ENCODE results near the gene NCBP1. TPM values are rescaled to one million over a fixed set of nuclear protein-coding genes. Genes with fewer than 3 reads are reported as not detected.

Gene NCBP1
- total RNA-seq, 1 donor from 2014 or later, result 30.6 TPM

DNA sequence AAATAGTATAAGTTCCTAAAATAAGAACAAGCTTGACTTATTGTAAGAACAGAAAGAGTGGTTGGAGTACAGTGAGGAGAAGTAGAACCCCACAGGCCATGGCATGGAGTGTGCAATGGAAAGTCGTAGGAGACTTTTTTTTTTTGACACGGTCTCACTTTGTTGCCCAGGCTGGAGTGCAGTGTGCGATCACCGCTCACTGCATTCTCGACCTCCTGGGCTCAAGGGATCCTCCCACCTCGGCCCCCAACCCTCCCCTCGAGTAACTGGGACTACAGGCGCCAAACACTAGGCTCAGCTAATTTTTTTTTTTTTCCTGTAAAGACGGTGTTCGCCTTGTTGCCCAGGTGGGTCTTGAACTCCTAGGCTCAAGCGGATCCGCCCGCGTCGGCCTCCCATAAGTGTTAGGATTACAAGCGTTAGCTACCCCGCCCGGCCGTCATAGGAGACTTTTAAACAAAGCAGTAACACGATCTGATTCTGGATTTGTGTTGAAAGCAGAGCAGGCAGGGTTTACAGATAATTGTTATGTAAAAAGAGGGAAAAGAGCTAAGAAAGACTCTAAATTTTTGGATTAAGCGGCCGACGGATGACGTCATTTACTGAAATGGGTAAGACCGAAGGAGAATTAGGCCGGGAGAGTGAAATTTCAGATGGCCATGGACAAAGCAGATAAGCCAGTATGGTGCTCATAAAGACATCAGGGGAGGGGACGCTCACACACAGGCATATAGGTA is 1.2 kb upstream of the NCBP1 start:
- DNase-seq (ENCODE audit: low read depth), result no peak
- TF ChIP-seq, protein P1, sequence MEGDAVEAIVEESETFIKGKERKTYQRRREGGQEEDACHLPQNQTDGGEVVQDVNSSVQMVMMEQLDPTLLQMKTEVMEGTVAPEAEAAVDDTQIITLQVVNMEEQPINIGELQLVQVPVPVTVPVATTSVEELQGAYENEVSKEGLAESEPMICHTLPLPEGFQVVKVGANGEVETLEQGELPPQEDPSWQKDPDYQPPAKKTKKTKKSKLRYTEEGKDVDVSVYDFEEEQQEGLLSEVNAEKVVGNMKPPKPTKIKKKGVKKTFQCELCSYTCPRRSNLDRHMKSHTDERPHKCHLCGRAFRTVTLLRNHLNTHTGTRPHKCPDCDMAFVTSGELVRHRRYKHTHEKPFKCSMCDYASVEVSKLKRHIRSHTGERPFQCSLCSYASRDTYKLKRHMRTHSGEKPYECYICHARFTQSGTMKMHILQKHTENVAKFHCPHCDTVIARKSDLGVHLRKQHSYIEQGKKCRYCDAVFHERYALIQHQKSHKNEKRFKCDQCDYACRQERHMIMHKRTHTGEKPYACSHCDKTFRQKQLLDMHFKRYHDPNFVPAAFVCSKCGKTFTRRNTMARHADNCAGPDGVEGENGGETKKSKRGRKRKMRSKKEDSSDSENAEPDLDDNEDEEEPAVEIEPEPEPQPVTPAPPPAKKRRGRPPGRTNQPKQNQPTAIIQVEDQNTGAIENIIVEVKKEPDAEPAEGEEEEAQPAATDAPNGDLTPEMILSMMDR (IDR thresholded peaks at IDR 0.05; ENCODE audit: insufficient read depth, low read length, poor library complexity, severe bottlenecking), result no peak
- peak overlapping the region; percentile 100 for H3K4me3 ChIP-seq (ENCODE audit: low read depth, low read length)
- H3K36me3 ChIP-seq (ENCODE audit: control insufficient read depth, insufficient read depth, low read length), result no peaks in the 10 kb centered on the region
- no peaks in the 10 kb centered on the region for H3K27me3 ChIP-seq (ENCODE audit: control insufficient read depth, insufficient read depth, low read length)

DNA sequence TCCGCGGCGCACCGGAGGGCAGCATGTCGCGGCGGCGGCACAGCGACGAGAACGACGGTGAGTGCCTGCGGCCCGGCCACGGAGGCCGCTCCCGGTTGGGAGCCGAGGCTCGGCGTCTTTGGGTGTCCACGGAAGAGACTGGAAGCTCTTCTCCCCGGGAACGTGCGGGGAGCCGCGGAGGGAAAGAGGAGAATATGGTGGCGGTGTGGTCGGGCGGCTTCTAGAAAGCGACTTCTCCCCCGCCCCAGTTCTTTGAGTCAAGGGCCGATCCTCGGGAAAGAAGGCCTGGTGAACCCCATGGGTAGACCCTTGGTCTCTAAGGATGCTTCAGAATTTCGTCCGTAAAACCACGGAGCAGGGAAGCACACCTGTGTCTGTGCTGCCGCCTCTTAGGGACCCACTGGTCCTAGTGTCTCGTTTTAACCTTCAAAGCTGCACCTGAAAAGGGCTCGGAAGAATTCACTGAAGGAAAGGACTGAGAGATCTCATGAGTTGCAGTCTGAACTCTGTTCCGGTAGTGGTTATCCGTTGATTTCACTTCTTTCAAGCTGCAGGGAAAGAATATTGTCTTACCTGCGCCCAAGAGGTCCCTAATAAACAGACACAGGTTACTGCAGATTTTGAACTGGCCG is 354 bp downstream of the NCBP1 start:
- no peaks in the 10 kb centered on the region for H3K36me3 ChIP-seq (ENCODE audit: control insufficient read depth, insufficient read depth, low read length)
- no peaks in the 10 kb centered on the region for H3K27me3 ChIP-seq (ENCODE audit: control insufficient read depth, insufficient read depth, low read length)
- peak overlapping the region; percentile 100 for H3K4me3 ChIP-seq (ENCODE audit: low read depth, low read length)
- TF ChIP-seq, protein P1 (IDR thresholded peaks at IDR 0.05; ENCODE audit: insufficient read depth, low read length, poor library complexity, severe bottlenecking), result no peak
- DNase-seq (ENCODE audit: low read depth), result no peak

DNA sequence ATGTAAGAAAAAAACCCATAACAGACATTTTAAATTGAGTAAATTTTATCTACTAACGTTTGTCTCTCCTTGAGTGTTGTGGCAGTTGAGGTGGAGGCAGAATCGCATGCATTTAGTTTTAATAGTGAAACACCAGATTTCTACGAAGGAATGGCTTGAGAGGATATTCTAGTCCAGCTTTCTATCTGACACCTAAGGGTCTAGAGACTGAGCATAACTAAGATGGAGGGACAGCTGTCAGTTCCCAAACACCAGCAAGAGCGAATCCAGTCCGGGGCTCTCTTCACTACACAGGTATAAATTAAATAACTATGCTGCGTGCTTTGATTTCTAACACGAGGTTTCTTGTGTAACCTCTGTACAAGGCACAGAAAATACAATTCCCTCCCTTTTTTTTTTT is 1.4 kb downstream of the NCBP1 start:
- no peak for DNase-seq (ENCODE audit: low read depth)
- no peaks in the 10 kb centered on the region for H3K36me3 ChIP-seq (ENCODE audit: control insufficient read depth, insufficient read depth, low read length)
- TF ChIP-seq, protein P1 (IDR thresholded peaks at IDR 0.05; ENCODE audit: insufficient read depth, low read length, poor library complexity, severe bottlenecking), result no peak
- peak overlapping the region; percentile 100 for H3K4me3 ChIP-seq (ENCODE audit: low read depth, low read length)
- H3K27me3 ChIP-seq (ENCODE audit: control insufficient read depth, insufficient read depth, low read length), result no peaks in the 10 kb centered on the region

DNA sequence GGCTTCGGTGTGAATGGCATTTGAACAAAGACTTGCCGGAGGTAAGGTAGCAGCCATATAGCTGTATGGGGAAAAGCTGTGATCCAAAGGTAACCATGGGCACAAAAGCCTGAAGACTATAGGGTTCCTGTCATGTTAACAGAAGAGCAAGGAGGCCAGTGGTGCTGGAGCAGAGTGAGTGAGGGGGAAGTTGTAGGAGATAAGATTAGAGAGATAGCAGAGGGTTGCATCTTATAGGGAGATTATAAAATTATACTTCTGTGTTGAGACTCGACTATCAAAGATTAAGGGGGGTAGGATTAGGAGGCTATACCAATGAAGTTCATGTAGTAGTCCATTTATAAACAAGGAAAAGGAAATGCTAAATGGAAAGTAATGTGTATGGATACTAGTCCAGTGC is 3.3 kb downstream of the NCBP1 start:
- Histone ChIP-seq H3K36me3 (ENCODE audit: control insufficient read depth, insufficient read depth, low read length) (no peaks in the 10 kb centered on the region), H3K4me3 (ENCODE audit: low read depth, low read length) (no peak overlapping the region), H3K27me3 (ENCODE audit: control insufficient read depth, insufficient read depth, low read length) (no peaks in the 10 kb centered on the region)
- DNase-seq (ENCODE audit: low read depth), result no peak
- TF ChIP-seq, protein P1 (IDR thresholded peaks at IDR 0.05; ENCODE audit: insufficient read depth, low read length, poor library complexity, severe bottlenecking), result no peak

DNA sequence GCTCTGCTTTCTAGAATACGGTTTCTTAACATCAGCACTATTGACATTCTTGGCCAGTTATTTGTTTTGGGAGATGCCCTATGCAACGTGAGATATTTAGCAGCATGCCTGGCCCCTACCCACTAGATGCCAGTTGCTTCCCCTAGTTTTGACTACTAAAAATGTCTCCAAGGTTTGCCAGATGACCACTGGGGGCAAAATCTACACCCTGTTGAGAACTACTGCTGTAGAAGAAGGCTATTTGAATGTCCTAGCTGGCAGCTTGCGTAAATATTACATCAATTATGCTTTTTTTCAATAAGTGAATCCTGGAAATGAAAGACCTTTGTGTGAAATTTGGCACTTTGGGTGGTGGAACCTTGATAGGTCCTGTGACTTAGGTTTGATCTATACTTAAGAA is 5.0 kb downstream of the NCBP1 start:
- TF ChIP-seq, protein P1 (IDR thresholded peaks at IDR 0.05; ENCODE audit: insufficient read depth, low read length, poor library complexity, severe bottlenecking), result peak; percentile 9
- no peak overlapping the region for H3K4me3 ChIP-seq (ENCODE audit: low read depth, low read length)
- H3K27me3 ChIP-seq (ENCODE audit: control insufficient read depth, insufficient read depth, low read length), result no peaks in the 10 kb centered on the region
- no peaks in the 10 kb centered on the region for H3K36me3 ChIP-seq (ENCODE audit: control insufficient read depth, insufficient read depth, low read length)
- no peak for DNase-seq (ENCODE audit: low read depth)
